Mesothelial cell of epicardium (in vitro differentiated cells): ENCODE measurements around the gene CDC42EP3. TPM values are rescaled to one million over a fixed set of nuclear protein-coding genes. Genes with fewer than 3 reads are reported as not detected.
A peak's percentile ranks its signal among the peaks of the same experiment; 100 is the strongest.

Source experiments
- DNase-seq, 2 experiments: peaks; one replicate each; pipeline ENCODE4 v3.0.0; 2021; ENCODE audit warnings: low spot score in 2 of 2; ENCODE audit not compliant: unreplicated experiment in 2 of 2
- H3K27ac Mint-ChIP-seq: 2 replicates; pipeline ENCODE4 v1.8.0; 2021; ENCODE audit warnings: mixed read lengths
- H3K27me3 Mint-ChIP-seq: 2 replicates; pipeline ENCODE4 v1.8.0; 2021; ENCODE audit warnings: low read depth, mixed read lengths
- H3K36me3 Mint-ChIP-seq: 2 replicates; pipeline ENCODE4 v1.8.0; 2021; ENCODE audit warnings: mixed read lengths
- H3K4me1 Mint-ChIP-seq: 2 replicates; pipeline ENCODE4 v1.8.0; 2021; ENCODE audit warnings: mixed read lengths
- H3K4me3 Mint-ChIP-seq: 2 replicates; pipeline ENCODE4 v1.8.0; 2021; ENCODE audit warnings: mild to moderate bottlenecking, moderate library complexity, mixed read lengths
- H3K9me3 Mint-ChIP-seq: 2 replicates; pipeline ENCODE4 v1.8.0; 2021; ENCODE audit warnings: mixed read lengths
- CTCF ChIP-seq: fragments of 200-600 bp; sonication (generic); IDR thresholded peaks from one replicate; pipeline ENCODE4 v1.5.0; 2021; ENCODE audit warnings: antibody characterized with exemption; ENCODE audit not compliant: unreplicated experiment
- total RNA-seq: library from RNA; stranded (reverse); gene quantifications from 3 replicates; pipeline ENCODE4 v1.2.1, GENCODE V29; 2021

The CDC42EP3 gene
- total RNA-seq, 1 donor from 2014 or later: 48.7 TPM

- no peak for TF ChIP-seq CTCF
- no peaks in the 10 kb centered on the region for H3K27me3 Mint-ChIP-seq
- H3K4me3 Mint-ChIP-seq: no peak overlapping the region
- peak overlapping the region; percentile 93 for H3K27ac Mint-ChIP-seq
- no peak for DNase-seq
- H3K36me3 Mint-ChIP-seq: no peaks in the 10 kb centered on the region
- H3K4me1 Mint-ChIP-seq: peaks cover 27% of the 10 kb centered on the region
- H3K9me3 Mint-ChIP-seq: no peaks in the 10 kb centered on the region
Measured at GRCh38 chr2:37689751-37690150, 18.3 kb upstream of the CDC42EP3 start.

- H3K4me3 Mint-ChIP-seq: peak overlapping the region; percentile 4
- DNase-seq: peak in 1 of 2 experiments; percentile 47
- H3K27ac Mint-ChIP-seq: peak overlapping the region; percentile 93
- no peak for TF ChIP-seq CTCF
- H3K27me3 Mint-ChIP-seq: no peaks in the 10 kb centered on the region
- no peaks in the 10 kb centered on the region for H3K9me3 Mint-ChIP-seq
- H3K4me1 Mint-ChIP-seq: peaks cover 27% of the 10 kb centered on the region
- no peaks in the 10 kb centered on the region for H3K36me3 Mint-ChIP-seq
Measured at GRCh38 chr2:37688771-37689468, 17.5 kb upstream of the CDC42EP3 start.

GRCh38 chr2:37686792-37687526, 15.5 kb upstream of the CDC42EP3 start:
- Mint-ChIP-seq H3K4me1 (peaks cover 24% of the 10 kb centered on the region), H3K27me3 (no peaks in the 10 kb centered on the region), H3K36me3 (no peaks in the 10 kb centered on the region), H3K27ac (no peak overlapping the region), H3K9me3 (no peaks in the 10 kb centered on the region), H3K4me3 (no peak overlapping the region)
- DNase-seq: no peak
- TF ChIP-seq CTCF: no peak

- no peaks in the 10 kb centered on the region for H3K9me3 Mint-ChIP-seq
- H3K27ac Mint-ChIP-seq: no peak overlapping the region
- no peak for TF ChIP-seq CTCF
- no peak overlapping the region for H3K4me3 Mint-ChIP-seq
- no peaks in the 10 kb centered on the region for H3K27me3 Mint-ChIP-seq
- no peaks in the 10 kb centered on the region for H3K36me3 Mint-ChIP-seq
- DNase-seq: no peak
- peaks cover 17% of the 10 kb centered on the region for H3K4me1 Mint-ChIP-seq
Measured at GRCh38 chr2:37684809-37685208, 13.4 kb upstream of the CDC42EP3 start.

GRCh38 chr2:37683921-37684780, 12.7 kb upstream of the CDC42EP3 start:
- Mint-ChIP-seq H3K36me3 (no peaks in the 10 kb centered on the region), H3K4me3 (no peak overlapping the region), H3K9me3 (no peaks in the 10 kb centered on the region), H3K4me1 (peaks cover 10% of the 10 kb centered on the region), H3K27me3 (no peaks in the 10 kb centered on the region), H3K27ac (no peak overlapping the region)
- no peak for DNase-seq
- no peak for TF ChIP-seq CTCF
